Measurements from ENCODE around the gene RFC5. TPM values are rescaled to one million over a fixed set of nuclear protein-coding genes. Genes with fewer than 3 reads are reported as not detected.

The RFC5 gene
- total RNA-seq, 1 donor from 2014 or later = 75.8 TPM

GRCh38 chr12:118042091-118042490, 25.6 kb downstream of the RFC5 start:
- TF ChIP-seq EZH2 (IDR thresholded peaks at IDR 0.05) = no peak
- no peak for TF ChIP-seq EZH2phosphoT487 (IDR thresholded peaks at IDR 0.05)
- TF ChIP-seq CTCF (IDR thresholded peaks at IDR 0.05) = no peak
- no peaks in the 10 kb centered on the region for H3F3A ChIP-seq (ENCODE audit: low read depth)
- no peaks in the 10 kb centered on the region for H3K27me3 Mint-ChIP-seq (ENCODE audit: insufficient read depth, low read depth)
- H3K4me1 Mint-ChIP-seq = peaks cover 6% of the 10 kb centered on the region
- no peak overlapping the region for H3K4me2 ChIP-seq
- H3K36me3 ChIP-seq = peaks cover 7% of the 10 kb centered on the region
- peaks cover 5% of the 10 kb centered on the region for H4K20me1 ChIP-seq (ENCODE audit: low read depth)
- peaks cover 36% of the 10 kb centered on the region for H3K36me3 Mint-ChIP-seq
- no peak overlapping the region for H3K27ac Mint-ChIP-seq
- no peaks in the 10 kb centered on the region for H3K4me1 ChIP-seq
- DNase-seq (ENCODE audit: low spot score) = no peak
- no peaks in the 10 kb centered on the region for H3K9me3 Mint-ChIP-seq
- H2AFZ ChIP-seq (replicated peaks) = no peak overlapping the region
- no peak overlapping the region for H3K4me3 ChIP-seq
- no peak overlapping the region for H3K9ac ChIP-seq
- H3K9me3 ChIP-seq (ENCODE audit: low read depth) = no peaks in the 10 kb centered on the region
- H3K4me3 Mint-ChIP-seq = no peak overlapping the region
- no peaks in the 10 kb centered on the region for H3K79me2 ChIP-seq (ENCODE audit: low read depth)
- no peak overlapping the region for H3K27ac ChIP-seq
- no peaks in the 10 kb centered on the region for H3K27me3 ChIP-seq

- Mint-ChIP-seq H3K27ac (no peak overlapping the region), H3K36me3 (peaks cover 35% of the 10 kb centered on the region), H3K27me3 (ENCODE audit: insufficient read depth, low read depth) (no peaks in the 10 kb centered on the region), H3K4me1 (peaks cover 6% of the 10 kb centered on the region), H3K9me3 (no peaks in the 10 kb centered on the region), H3K4me3 (no peak overlapping the region)
- H2AFZ ChIP-seq (replicated peaks) = no peak overlapping the region
- H3K27me3 ChIP-seq = no peaks in the 10 kb centered on the region
- no peak for DNase-seq (ENCODE audit: low spot score)
- no peak overlapping the region for H3K27ac ChIP-seq
- no peak overlapping the region for H3K4me3 ChIP-seq
- peaks cover 7% of the 10 kb centered on the region for H3K36me3 ChIP-seq
- H3K79me2 ChIP-seq (ENCODE audit: low read depth) = no peaks in the 10 kb centered on the region
- no peaks in the 10 kb centered on the region for H3K4me1 ChIP-seq
- no peaks in the 10 kb centered on the region for H3F3A ChIP-seq (ENCODE audit: low read depth)
- TF ChIP-seq CTCF (IDR thresholded peaks at IDR 0.05) = no peak
- TF ChIP-seq EZH2phosphoT487 (IDR thresholded peaks at IDR 0.05) = no peak
- no peak for TF ChIP-seq EZH2 (IDR thresholded peaks at IDR 0.05)
- no peak overlapping the region for H3K9ac ChIP-seq
- no peaks in the 10 kb centered on the region for H3K9me3 ChIP-seq (ENCODE audit: low read depth)
- no peak overlapping the region for H3K4me2 ChIP-seq
- H4K20me1 ChIP-seq (ENCODE audit: low read depth) = peaks cover 2% of the 10 kb centered on the region
Measured at GRCh38 chr12:118044075-118044474, 27.6 kb downstream of the RFC5 start.

- Histone ChIP-seq H3K36me3 (peaks cover 7% of the 10 kb centered on the region), H3K9ac (no peak overlapping the region), H2AFZ (replicated peaks) (no peak overlapping the region), H3K4me1 (no peaks in the 10 kb centered on the region), H3K4me2 (no peak overlapping the region), H3K4me3 (no peak overlapping the region), H3K9me3 (ENCODE audit: low read depth) (no peaks in the 10 kb centered on the region), H3K79me2 (ENCODE audit: low read depth) (no peaks in the 10 kb centered on the region), H4K20me1 (ENCODE audit: low read depth) (no peaks in the 10 kb centered on the region), H3K27me3 (no peaks in the 10 kb centered on the region), H3F3A (ENCODE audit: low read depth) (no peaks in the 10 kb centered on the region), H3K27ac (no peak overlapping the region)
- no peaks in the 10 kb centered on the region for H3K9me3 Mint-ChIP-seq
- no peak overlapping the region for H3K27ac Mint-ChIP-seq
- no peaks in the 10 kb centered on the region for H3K27me3 Mint-ChIP-seq (ENCODE audit: insufficient read depth, low read depth)
- no peak for DNase-seq (ENCODE audit: low spot score)
- peaks cover 34% of the 10 kb centered on the region for H3K36me3 Mint-ChIP-seq
- no peak overlapping the region for H3K4me3 Mint-ChIP-seq
- TF ChIP-seq EZH2phosphoT487 (IDR thresholded peaks at IDR 0.05) = no peak
- peaks cover 6% of the 10 kb centered on the region for H3K4me1 Mint-ChIP-seq
Measured at GRCh38 chr12:118044577-118044976, 28.1 kb downstream of the RFC5 start.

GRCh38 chr12:118046430-118046829, 29.9 kb downstream of the RFC5 start:
- peaks cover 11% of the 10 kb centered on the region for H3K36me3 ChIP-seq
- H3K4me3 Mint-ChIP-seq = no peak overlapping the region
- H3K27ac ChIP-seq = no peak overlapping the region
- TF ChIP-seq EZH2phosphoT487 (IDR thresholded peaks at IDR 0.05) (no peak), CTCF (IDR thresholded peaks at IDR 0.05) (no peak), EZH2 (IDR thresholded peaks at IDR 0.05) (no peak)
- no peaks in the 10 kb centered on the region for H3K4me1 ChIP-seq
- peaks cover 32% of the 10 kb centered on the region for H3K36me3 Mint-ChIP-seq
- H3K27ac Mint-ChIP-seq = no peak overlapping the region
- no peaks in the 10 kb centered on the region for H3K9me3 Mint-ChIP-seq
- H3K4me1 Mint-ChIP-seq = peaks cover under 1% of the 10 kb centered on the region
- H3K79me2 ChIP-seq (ENCODE audit: low read depth) = no peaks in the 10 kb centered on the region
- H3K9me3 ChIP-seq (ENCODE audit: low read depth) = no peaks in the 10 kb centered on the region
- H3K27me3 ChIP-seq = no peaks in the 10 kb centered on the region
- H3K27me3 Mint-ChIP-seq (ENCODE audit: insufficient read depth, low read depth) = no peaks in the 10 kb centered on the region
- no peak for DNase-seq (ENCODE audit: low spot score)
- no peaks in the 10 kb centered on the region for H3F3A ChIP-seq (ENCODE audit: low read depth)
- no peaks in the 10 kb centered on the region for H4K20me1 ChIP-seq (ENCODE audit: low read depth)
- H3K4me2 ChIP-seq = no peak overlapping the region
- no peak overlapping the region for H3K9ac ChIP-seq
- H2AFZ ChIP-seq (replicated peaks) = no peak overlapping the region
- H3K4me3 ChIP-seq = no peak overlapping the region

Measured in neural progenitor cell (in vitro differentiated cells).